ENCODE data around the gene TMEM131L.

DNA sequence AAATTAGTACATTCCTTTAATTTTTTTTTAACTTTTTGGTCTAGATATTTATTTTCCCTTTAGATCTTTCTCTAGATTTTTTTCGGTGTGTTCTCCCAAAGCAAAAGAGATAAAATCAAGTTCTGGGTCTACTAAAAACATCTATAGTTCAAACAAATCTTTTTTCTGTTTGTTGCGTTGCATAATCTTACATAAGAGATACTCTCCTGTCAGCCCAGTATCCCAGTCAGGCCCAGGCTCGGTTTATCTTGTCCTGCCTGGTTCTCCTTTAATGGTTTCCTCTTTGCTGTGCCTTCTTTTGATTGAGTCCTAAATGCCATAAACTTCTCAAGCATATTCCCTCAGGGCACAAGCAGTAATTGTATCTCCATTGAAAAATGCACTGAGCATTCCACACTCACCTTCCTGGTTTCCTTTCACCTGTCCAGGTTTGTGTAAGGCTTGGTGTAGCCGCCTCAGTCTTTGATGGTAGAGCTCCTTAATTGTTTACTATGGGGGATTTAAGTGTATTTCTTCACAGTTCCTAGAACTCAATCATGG lies 104.9 kb downstream of the TMEM131L start:
- TF ChIP-seq, protein P1, sequence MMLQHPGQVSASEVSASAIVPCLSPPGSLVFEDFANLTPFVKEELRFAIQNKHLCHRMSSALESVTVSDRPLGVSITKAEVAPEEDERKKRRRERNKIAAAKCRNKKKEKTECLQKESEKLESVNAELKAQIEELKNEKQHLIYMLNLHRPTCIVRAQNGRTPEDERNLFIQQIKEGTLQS (IDR thresholded peaks at IDR 0.05), result no peak
- TF ChIP-seq POLR2A (IDR thresholded peaks at IDR 0.05; ENCODE audit: borderline replicate concordance, extremely low read depth, insufficient read depth, insufficient read length) (no peak), RAD21 (IDR thresholded peaks at IDR 0.05; ENCODE audit: low read depth) (no peak), SRF (IDR thresholded peaks at IDR 0.05; ENCODE audit: low read depth) (no peak), EGR1 (IDR thresholded peaks at IDR 0.05; ENCODE audit: low read depth) (no peak), CEBPB (IDR thresholded peaks at IDR 0.05; ENCODE audit: low read depth) (no peak), POLR2AphosphoS5 (IDR thresholded peaks at IDR 0.05; ENCODE audit: low read depth, low read length) (no peak), EZH2 (IDR thresholded peaks at IDR 0.05) (no peak), SIN3A (IDR thresholded peaks at IDR 0.05; ENCODE audit: low read depth) (no peak), REST (IDR thresholded peaks at IDR 0.05; ENCODE audit: low read depth) (no peak), EZH2phosphoT487 (IDR thresholded peaks at IDR 0.05; ENCODE audit: borderline replicate concordance) (no peak)
- TF ChIP-seq, protein P2, sequence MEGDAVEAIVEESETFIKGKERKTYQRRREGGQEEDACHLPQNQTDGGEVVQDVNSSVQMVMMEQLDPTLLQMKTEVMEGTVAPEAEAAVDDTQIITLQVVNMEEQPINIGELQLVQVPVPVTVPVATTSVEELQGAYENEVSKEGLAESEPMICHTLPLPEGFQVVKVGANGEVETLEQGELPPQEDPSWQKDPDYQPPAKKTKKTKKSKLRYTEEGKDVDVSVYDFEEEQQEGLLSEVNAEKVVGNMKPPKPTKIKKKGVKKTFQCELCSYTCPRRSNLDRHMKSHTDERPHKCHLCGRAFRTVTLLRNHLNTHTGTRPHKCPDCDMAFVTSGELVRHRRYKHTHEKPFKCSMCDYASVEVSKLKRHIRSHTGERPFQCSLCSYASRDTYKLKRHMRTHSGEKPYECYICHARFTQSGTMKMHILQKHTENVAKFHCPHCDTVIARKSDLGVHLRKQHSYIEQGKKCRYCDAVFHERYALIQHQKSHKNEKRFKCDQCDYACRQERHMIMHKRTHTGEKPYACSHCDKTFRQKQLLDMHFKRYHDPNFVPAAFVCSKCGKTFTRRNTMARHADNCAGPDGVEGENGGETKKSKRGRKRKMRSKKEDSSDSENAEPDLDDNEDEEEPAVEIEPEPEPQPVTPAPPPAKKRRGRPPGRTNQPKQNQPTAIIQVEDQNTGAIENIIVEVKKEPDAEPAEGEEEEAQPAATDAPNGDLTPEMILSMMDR (IDR thresholded peaks at IDR 0.05 in 2 of 3, conservative IDR thresholded peaks at IDR 0.05 in 1 of 3; ENCODE audit: borderline replicate concordance in 1 of 3, insufficient read depth in 1 of 3, low read depth in 2 of 3, low read length in 2 of 3), result no peak
